Measurements from ENCODE around the gene MORF4L1.

DNA sequence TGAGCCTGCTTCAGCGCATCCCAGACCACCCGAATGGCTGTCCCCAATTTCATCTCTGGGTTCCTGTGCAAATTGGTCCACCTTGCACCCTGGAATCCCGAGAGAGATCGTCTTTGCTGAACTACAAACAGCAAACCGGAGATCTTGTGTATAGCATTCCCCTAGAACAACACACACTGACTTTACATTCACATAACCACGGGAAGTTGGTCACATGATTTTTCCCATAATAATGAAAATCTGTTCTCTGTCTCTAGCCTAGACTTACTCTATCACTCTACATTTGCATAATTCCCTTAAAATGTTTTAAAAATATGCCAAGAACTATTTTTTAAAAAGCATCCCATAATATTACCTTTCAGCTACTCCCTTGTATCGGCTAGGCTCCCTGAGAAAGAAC is 37.6 kb downstream of the MORF4L1 start:
- TF ChIP-seq, protein P1, sequence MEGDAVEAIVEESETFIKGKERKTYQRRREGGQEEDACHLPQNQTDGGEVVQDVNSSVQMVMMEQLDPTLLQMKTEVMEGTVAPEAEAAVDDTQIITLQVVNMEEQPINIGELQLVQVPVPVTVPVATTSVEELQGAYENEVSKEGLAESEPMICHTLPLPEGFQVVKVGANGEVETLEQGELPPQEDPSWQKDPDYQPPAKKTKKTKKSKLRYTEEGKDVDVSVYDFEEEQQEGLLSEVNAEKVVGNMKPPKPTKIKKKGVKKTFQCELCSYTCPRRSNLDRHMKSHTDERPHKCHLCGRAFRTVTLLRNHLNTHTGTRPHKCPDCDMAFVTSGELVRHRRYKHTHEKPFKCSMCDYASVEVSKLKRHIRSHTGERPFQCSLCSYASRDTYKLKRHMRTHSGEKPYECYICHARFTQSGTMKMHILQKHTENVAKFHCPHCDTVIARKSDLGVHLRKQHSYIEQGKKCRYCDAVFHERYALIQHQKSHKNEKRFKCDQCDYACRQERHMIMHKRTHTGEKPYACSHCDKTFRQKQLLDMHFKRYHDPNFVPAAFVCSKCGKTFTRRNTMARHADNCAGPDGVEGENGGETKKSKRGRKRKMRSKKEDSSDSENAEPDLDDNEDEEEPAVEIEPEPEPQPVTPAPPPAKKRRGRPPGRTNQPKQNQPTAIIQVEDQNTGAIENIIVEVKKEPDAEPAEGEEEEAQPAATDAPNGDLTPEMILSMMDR (IDR thresholded peaks at IDR 0.05) = no peak
- TF ChIP-seq POLR2A (IDR thresholded peaks at IDR 0.05) = no peak

All from heart left ventricle (tissue), 13 donors.